Keratinocyte (primary cell): ENCODE data around the gene TSEN34. TPM values are rescaled to one million over a fixed set of nuclear protein-coding genes. Genes with fewer than 3 reads are reported as not detected.

Source experiments
- DNase-seq: peaks from one replicate; pipeline ENCODE4 v3.0.0-alpha.2; 2011; ENCODE audit warnings: low read depth, missing footprints, low spot score
- FAIRE-seq: peaks from 2 replicates; lab custom pipeline; 2011; peaks lifted over from hg19 to GRCh38; lab: Jason Lieb, UNC
- H2AFZ ChIP-seq: 2 replicates; pipeline ENCODE4 v1.6.0; 2012; ENCODE audit warnings: low read length, control low read depth, inconsistent platforms; ENCODE audit not compliant: control insufficient read depth
- H3K27ac ChIP-seq: 2 replicates; pipeline ENCODE4 v1.5.1; 2011; ENCODE audit warnings: low read length; ENCODE audit not compliant: control insufficient read depth, insufficient read depth
- H3K27me3 ChIP-seq: 3 replicates; pipeline ENCODE4 v1.6.0; 2011; ENCODE audit warnings: low read length; ENCODE audit not compliant: control insufficient read depth, insufficient read depth; ENCODE audit errors: extremely low read depth
- H3K36me3 ChIP-seq, 2 experiments: 2 replicates in 1 of 2; 3 replicates in 1 of 2; pipeline ENCODE4 v1.5.1; 2011; ENCODE audit warnings: low read length in 2 of 2, mild to moderate bottlenecking in 1 of 2; ENCODE audit not compliant: control insufficient read depth in 2 of 2, insufficient read depth in 2 of 2; ENCODE audit errors: extremely low read depth in 1 of 2
- H3K4me1 ChIP-seq: 3 replicates; pipeline ENCODE4 v1.5.1; 2011; ENCODE audit warnings: low read length; ENCODE audit not compliant: control insufficient read depth, insufficient read depth; ENCODE audit errors: extremely low read depth
- H3K4me2 ChIP-seq: 3 replicates; pipeline ENCODE4 v1.6.0; 2011; ENCODE audit warnings: low read depth, low read length; ENCODE audit not compliant: control insufficient read depth, insufficient read depth; ENCODE audit errors: extremely low read depth
- H3K4me3 ChIP-seq, 3 experiments: fragments of 200-600 bp in 1 of 3; sonication (generic) in 1 of 3; 2 replicates in 2 of 3; 3 replicates in 1 of 3; pipeline ENCODE4 v1.5.1; 2011 to 2016; ENCODE audit warnings: low read length in 3 of 3, mild to moderate bottlenecking in 3 of 3, control low read depth in 2 of 3, inconsistent platforms in 1 of 3, low read depth in 1 of 3, mixed read lengths in 1 of 3, mixed run types in 1 of 3, moderate library complexity in 1 of 3; ENCODE audit not compliant: control insufficient read depth in 2 of 3, insufficient read depth in 2 of 3; ENCODE audit errors: extremely low read depth in 1 of 3
- H3K79me2 ChIP-seq: 2 replicates; pipeline ENCODE4 v1.6.0; 2012; ENCODE audit warnings: low read length; ENCODE audit not compliant: control insufficient read depth, insufficient read depth
- H3K9ac ChIP-seq: 3 replicates; pipeline ENCODE4 v1.6.0; 2011; ENCODE audit warnings: low read length; ENCODE audit not compliant: control insufficient read depth, insufficient read depth; ENCODE audit errors: extremely low read depth
- H3K9me1 ChIP-seq: 3 replicates; pipeline ENCODE4 v1.6.0; 2011; ENCODE audit warnings: low read length; ENCODE audit not compliant: control insufficient read depth, insufficient read depth; ENCODE audit errors: extremely low read depth
- H3K9me3 ChIP-seq: 2 replicates; pipeline ENCODE4 v1.5.1; 2012; ENCODE audit warnings: low read depth, low read length; ENCODE audit not compliant: control insufficient read depth
- H4K20me1 ChIP-seq: 3 replicates; pipeline ENCODE4 v1.6.0; 2011; ENCODE audit warnings: low read length; ENCODE audit not compliant: control insufficient read depth, insufficient read depth; ENCODE audit errors: extremely low read depth
- CTCF ChIP-seq, 3 experiments: IDR thresholded peaks in 1 of 3; conservative IDR thresholded peaks in 1 of 3; optimal IDR thresholded peaks in 1 of 3; 2 replicates in 2 of 3; 3 replicates in 1 of 3; pipeline versions ENCODE3 to v1.5.1; 2011; ENCODE audit warnings: low read length in 3 of 3, mild to moderate bottlenecking in 3 of 3, moderate library complexity in 2 of 3, control low read depth in 1 of 3, inconsistent platforms in 1 of 3; ENCODE audit not compliant: insufficient read depth in 2 of 3; ENCODE audit errors: extremely low read depth in 1 of 3
- EZH2 ChIP-seq: IDR thresholded peaks from one replicate; pipeline ENCODE4 v1.6.1; 2012; ENCODE audit warnings: inconsistent platforms, mild to moderate bottlenecking, low read length, moderate library complexity
- dilution Hi-C: fragments of 300-500 bp; cut with MboI; formaldehyde crosslinking; loops from one replicate; pipeline ENCODE4 v1.7.0; 2020; ENCODE audit warnings: low sequenced_read_pairs; ENCODE audit not compliant: extremely low pct_ligation_motif_present
- polyA plus RNA-seq, 5 experiments: library from polyadenylated mRNA; depleted of rRNA in 3 of 5; stranded (reverse) in 3 of 5; stranded (forward) in 1 of 5; unstranded in 1 of 5; fragments of >200 nt; gene quantifications; 1 replicate in 1 of 5; 2 replicates in 3 of 5; 3 replicates in 1 of 5; pipeline versions ENCODE4 v1.2.1 to v1.2.3, GENCODE V29; 2011 to 2012; ENCODE audit warnings: missing spikeins in 2 of 5, low read depth in 1 of 5, low replicate concordance in 1 of 5

Gene TSEN34
- polyA plus RNA-seq, 1 donor (not counting 4 experiments of a cell fraction or from before 2014, with no cell fraction given): 36.5 TPM

GRCh38 chr19:54186351-54186750, 4.8 kb upstream of the TSEN34 start:
- FAIRE-seq (no peak), DNase-seq (no peak)
- no peak overlapping the region for H3K4me3 ChIP-seq
- H3K4me2 ChIP-seq: no peak overlapping the region
- peaks cover 15 to 23% of the 10 kb centered on the region in 2 experiments for H3K36me3 ChIP-seq
- TF ChIP-seq EZH2 (no peak), CTCF (optimal IDR thresholded peaks at IDR 0.05 in 1 of 3, IDR thresholded peaks at IDR 0.05 in 1 of 3, conservative IDR thresholded peaks at IDR 0.05 in 1 of 3; ENCODE audit: extremely low read depth in 1 of 3, insufficient read depth in 2 of 3, low read length in 3 of 3) (no peak)
- no peak overlapping the region for H2AFZ ChIP-seq
- H3K9me3 ChIP-seq: no peaks in the 10 kb centered on the region
- no peak overlapping the region for H3K9ac ChIP-seq
- peaks cover 27% of the 10 kb centered on the region for H3K79me2 ChIP-seq
- peaks cover 7% of the 10 kb centered on the region for H3K4me1 ChIP-seq
- dilution Hi-C loops: no loop called here
- H4K20me1 ChIP-seq: no peaks in the 10 kb centered on the region
- H3K27me3 ChIP-seq: no peaks in the 10 kb centered on the region
- H3K9me1 ChIP-seq: no peaks in the 10 kb centered on the region
- no peak overlapping the region for H3K27ac ChIP-seq

- Histone ChIP-seq H3K27me3 (no peaks in the 10 kb centered on the region), H3K27ac (no peak overlapping the region), H3K4me2 (no peak overlapping the region), H3K4me3 (no peak overlapping the region), H3K9me3 (no peaks in the 10 kb centered on the region), H3K79me2 (peaks cover 33% of the 10 kb centered on the region), H3K36me3 (peaks cover 15 to 23% of the 10 kb centered on the region in 2 experiments), H4K20me1 (no peaks in the 10 kb centered on the region), H3K9me1 (no peaks in the 10 kb centered on the region), H2AFZ (no peak overlapping the region), H3K4me1 (peaks cover 11% of the 10 kb centered on the region), H3K9ac (no peak overlapping the region)
- DNase-seq (no peak), FAIRE-seq (no peak)
- dilution Hi-C loops: no loop called here
- TF ChIP-seq CTCF (optimal IDR thresholded peaks at IDR 0.05 in 1 of 3, IDR thresholded peaks at IDR 0.05 in 1 of 3, conservative IDR thresholded peaks at IDR 0.05 in 1 of 3; ENCODE audit: extremely low read depth in 1 of 3, insufficient read depth in 2 of 3, low read length in 3 of 3) (no peak), EZH2 (no peak)
Observed at GRCh38 chr19:54186934-54187381, 4.2 kb upstream of the TSEN34 start.
